NCI-H524 (cell line): ENCODE measurements around the gene CAPN11.
"Not testable (repeated sequence)": the region's sequence is repeated elsewhere in the genome, so short reads cannot be mapped to it uniquely, and the experiment has no call there.

Experiments
- DNase-seq, 2 experiments: peaks; one replicate each; lab custom pipeline; 2025; lab: John Stamatoyannopoulos, UW

CAPN11 gene

DNA sequence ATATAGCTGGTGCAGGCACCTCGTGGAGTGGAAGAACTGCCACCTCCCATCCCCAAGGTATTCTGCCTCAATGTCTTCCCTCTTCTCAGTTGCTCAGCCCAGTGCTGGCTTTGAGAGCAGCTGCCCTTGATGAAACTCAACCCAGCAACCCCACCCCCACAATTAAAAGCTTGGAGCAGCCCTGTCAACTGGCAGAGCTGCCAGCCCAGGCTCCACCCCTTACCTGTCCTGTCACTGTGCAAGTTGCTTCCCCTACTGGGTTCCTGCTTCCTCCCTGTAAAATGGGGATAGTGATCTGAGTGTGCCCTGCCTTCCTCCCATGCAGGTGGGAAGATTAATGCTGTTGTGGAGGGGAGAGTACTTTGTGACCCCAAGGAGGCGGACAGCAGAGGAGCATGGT is 26.7 kb upstream of the CAPN11 start:
- no peak for DNase-seq

DNA sequence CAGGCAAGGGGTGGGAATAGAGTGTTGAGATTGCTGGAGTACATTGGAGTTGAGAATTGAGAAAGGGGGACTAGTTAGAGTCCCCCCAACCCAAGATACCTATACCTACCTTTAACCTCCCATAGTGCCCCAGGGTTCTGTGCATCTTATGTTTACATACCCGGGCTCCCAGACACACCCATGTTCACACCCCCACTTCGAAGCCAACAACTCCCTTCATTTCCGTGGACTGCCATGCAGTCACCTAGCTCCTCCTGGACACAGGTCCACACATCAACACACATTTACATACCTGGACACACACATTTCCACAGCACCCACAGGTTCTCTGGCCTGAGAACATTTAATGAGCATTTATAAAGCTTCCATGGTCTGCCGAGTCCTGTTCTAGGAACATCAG is 26.1 kb upstream of the CAPN11 start:
- DNase-seq = no peak

- DNase-seq = peak; percentile 53 to 77
Measured at GRCh38 chr6:44133003-44133931, 25.4 kb upstream of the CAPN11 start.

- no peak for DNase-seq
Measured at GRCh38 chr6:44133981-44134711, 24.5 kb upstream of the CAPN11 start.

DNA sequence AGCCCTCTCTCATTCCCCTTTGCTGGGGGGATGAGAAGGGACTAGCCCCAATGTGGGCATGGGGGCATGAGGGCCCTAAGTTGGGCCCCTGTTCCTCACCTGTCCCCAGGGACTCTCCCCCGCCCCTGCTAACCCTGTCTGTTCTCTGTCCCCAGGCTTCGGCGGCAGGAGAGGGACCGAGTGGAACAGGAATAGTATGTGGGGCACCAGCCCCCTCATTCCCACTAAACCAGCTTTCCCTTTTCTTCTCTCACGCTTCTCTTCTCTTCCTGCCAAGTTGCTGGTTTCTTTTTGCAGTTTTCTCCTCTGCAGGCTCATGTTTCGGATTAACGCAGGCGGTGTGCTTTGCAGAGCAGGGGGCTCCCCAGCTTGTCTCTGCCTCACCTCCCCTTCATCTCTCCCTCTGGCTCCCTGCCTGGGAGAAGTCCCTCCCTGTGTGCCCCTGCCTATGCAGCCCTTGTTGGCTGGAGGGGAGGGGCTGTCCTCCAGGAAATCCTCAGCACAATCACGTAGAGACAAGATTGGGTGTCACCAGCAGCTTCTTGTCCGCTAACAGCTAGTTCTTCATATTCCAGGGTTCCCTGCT is 23.4 kb upstream of the CAPN11 start:
- DNase-seq = no peak

- no peak for DNase-seq
Measured at GRCh38 chr6:44135875-44136274, 22.7 kb upstream of the CAPN11 start.

- no peak for DNase-seq
Measured at GRCh38 chr6:44138717-44139350, 19.8 kb upstream of the CAPN11 start.

GRCh38 chr6:44139351-44139743 is 19.3 kb upstream of the CAPN11 start:
- no peak for DNase-seq

DNA sequence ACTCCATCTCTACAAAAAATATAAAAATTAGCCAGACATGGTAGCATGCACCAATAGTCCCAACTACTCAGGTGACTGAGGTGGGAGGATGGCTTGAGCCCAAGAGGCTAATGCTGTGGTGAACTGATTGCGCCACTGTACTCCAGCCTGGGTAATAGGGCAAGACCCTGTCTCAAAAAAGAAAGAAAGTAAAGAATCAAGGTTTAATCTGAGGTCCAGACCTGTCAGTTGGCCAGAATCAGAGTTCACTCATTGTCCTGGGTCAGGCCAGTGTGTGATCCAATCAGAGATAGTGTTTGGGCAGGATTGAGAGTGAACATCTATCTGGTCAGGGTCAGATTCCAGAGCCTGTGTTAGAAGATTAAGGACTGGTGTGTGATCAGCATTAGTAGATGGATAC is 15.8 kb upstream of the CAPN11 start:
- no peak for DNase-seq

DNA sequence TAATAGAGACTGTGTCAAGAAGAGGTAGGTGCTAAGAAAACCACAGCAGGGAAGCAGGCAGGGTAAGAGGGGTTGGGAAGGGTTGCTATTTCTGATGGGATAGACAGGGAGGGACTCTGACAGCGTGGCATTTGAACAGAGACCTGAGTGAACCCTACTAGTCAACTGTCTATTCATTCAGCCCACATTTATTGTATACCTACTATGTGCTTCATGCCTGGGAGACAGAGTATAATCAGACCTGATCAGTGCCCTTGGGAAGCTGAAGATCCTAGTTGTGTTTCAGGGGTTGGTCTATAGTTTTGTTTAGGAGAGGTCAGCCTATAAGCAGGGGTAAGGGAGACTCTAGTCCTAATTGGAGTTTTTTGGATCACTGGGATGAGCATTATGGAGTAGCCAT is 14.9 kb upstream of the CAPN11 start:
- no peak for DNase-seq

- DNase-seq = not testable (repeated sequence)
Measured at GRCh38 chr6:44144536-44144935, 14.1 kb upstream of the CAPN11 start.

DNA sequence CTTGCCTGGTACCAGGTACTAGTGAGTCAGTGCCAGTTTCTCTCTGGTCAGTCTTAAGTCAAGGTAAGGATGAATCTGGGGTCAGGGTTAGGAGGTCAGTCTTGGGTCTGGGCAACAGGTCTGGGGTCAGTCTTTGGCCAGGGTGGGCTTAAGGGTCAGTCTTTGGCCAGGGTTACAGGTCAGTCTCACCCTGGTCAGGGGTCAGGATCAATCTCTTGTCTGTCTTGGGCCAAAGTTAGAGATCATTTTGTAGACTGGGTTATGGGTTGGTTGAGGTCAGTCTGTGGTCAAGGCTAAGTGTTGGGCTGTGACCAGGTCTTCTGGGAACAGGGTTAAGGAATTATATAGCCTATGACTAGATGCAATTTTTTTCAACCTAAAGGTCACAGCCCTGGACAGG is 12.8 kb upstream of the CAPN11 start:
- DNase-seq = no peak

- DNase-seq = no peak
Measured at GRCh38 chr6:44146685-44147084, 11.9 kb upstream of the CAPN11 start.

GRCh38 chr6:44147256-44147655 is 11.4 kb upstream of the CAPN11 start:
- DNase-seq = no peak

DNA sequence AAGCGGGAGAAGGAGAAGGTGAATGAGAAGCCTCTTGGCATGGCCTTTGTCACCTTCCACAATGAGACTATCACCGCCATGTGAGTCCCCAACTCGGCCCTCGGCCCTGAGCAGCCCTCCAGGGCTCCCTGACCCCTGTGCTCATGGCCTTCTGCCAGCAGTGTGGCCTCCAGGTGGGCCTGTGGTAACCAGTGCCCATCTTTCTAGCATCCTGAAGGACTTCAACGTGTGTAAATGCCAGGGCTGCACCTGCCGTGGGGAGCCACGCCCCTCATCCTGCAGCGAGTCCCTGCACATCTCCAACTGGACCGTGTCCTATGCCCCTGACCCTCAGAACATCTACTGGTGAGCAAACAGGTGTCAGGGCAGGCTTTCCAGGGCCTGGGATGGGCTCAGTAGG is 10.3 kb upstream of the CAPN11 start:
- no peak for DNase-seq

- DNase-seq = no peak
Measured at GRCh38 chr6:44149369-44150012, 9.1 kb upstream of the CAPN11 start.

DNA sequence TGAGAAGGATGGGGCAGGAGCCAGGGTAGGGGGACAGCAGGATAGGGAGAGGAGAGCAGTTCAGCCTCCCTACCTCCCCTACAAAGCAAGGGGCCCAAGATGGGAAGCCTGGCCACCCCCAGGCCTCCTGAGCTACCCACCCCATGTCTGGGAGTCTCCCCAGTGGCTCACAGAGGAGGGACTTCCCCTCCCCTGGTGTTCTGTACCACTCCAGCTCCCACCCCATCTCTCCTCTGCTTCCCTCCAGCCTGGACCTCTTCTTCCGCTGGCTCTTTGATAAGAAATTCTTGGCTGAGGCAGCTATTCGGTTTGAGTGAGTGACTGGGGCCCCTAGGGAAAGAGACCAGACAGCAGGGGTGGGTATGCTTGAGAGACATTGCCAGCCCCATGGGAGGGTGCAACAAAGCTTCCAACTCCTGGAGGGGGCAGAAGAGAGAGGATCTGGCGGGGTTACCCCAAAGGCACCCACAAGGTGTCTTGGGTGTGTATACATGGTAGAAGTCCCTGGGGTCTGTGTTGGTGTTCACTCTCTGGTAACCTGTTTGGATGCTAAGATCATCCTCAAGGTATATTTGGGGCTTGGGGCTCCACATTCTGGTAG is 8.2 kb upstream of the CAPN11 start:
- no peak for DNase-seq

DNA sequence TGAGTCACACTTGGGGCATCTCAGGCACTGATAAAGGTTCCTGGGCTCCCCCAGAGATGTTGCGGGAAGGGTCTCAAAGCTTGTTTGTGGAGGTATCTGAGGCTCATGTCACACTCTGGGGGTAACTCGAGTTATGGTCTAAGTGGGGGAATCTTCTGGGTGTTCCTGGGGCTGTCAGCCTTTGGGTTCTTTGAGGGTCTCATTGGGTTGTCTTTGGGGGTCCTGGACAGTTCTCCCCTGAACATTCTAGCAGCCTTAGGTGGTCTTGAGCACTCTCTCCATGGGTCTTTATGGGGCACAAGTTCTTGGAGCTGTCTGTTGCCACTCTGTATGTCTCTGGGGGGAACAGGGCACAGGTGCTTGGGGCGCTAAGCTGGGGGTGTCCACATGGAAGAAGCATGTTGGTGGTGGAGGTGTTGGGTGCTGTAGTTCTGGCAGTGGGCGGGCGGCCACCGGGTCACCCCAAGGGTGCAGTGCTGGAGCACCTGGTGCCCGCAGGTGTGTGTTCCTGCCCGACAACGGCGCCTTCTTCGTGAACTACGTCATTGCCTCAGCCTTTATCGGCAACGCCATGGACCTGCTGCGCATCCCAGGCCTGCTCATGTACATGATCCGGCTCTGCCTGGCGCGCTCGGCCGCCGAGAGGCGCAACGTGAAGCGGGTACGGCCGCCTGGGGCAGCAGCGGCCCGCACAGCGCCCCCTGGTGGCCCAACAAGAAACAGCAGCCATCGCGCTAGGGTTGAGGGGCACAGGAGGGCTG is 7.1 kb upstream of the CAPN11 start:
- DNase-seq = peak in 1 of 2 experiments; percentile 46

- DNase-seq = no peak
Measured at GRCh38 chr6:44152109-44152461, 6.5 kb upstream of the CAPN11 start.

GRCh38 chr6:44152533-44152932 is 6.1 kb upstream of the CAPN11 start:
- DNase-seq = no peak

DNA sequence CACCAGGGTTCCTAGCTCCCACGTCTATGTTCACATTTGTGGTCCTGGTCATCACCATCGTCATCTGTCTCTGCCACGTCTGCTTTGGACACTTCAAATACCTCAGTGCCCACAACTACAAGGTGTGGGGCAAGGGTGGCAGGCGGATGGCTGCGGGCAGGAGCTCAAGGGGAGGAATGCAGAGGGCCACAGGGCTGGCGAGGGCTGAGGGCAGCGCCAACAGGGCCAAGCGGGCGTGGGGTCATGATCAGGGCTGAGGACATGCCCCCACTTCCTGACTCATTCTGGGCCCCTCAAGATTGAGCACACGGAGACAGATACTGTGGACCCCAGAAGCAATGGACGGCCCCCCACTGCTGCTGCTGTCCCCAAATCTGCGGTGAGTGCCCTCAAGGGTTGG is 4.6 kb upstream of the CAPN11 start:
- no peak for DNase-seq
